ENCODE results near the gene MYRF.

The MYRF gene

GRCh38 chr11:61714316-61714715 is 38.1 kb upstream of the MYRF start:
- Mint-ChIP-seq H3K4me1 (no peaks in the 10 kb centered on the region), H3K4me3 (no peak overlapping the region), H3K9me3 (no peaks in the 10 kb centered on the region), H3K36me3 (ENCODE audit: low read depth) (no peaks in the 10 kb centered on the region), H3K27ac (no peak overlapping the region), H3K27me3 (no peaks in the 10 kb centered on the region)
- no peak for ATAC-seq
- no peak for DNase-seq

DNA sequence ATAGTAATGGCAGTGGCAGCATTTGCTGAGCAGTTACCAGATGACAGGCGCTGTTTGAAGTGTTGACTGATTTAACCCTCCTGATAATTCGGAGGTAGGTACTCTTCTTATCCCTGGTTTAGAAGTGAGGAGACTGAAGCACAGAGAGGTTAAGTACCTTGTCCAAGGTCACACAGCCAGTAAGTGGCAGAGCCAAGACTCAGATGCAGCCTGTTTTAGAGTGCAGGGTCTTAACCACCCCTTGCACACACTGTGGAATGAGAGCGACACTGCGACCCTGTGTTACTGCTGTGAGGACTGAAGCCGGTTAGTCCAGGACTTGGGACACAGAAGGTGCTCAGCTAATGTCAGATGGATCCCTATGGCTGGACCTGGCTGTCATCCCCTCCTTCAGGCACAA is 37.5 kb upstream of the MYRF start:
- Mint-ChIP-seq H3K4me1 (no peaks in the 10 kb centered on the region), H3K9me3 (no peaks in the 10 kb centered on the region)

GRCh38 chr11:61715867-61716266 is 36.6 kb upstream of the MYRF start:
- ATAC-seq (no peak), DNase-seq (no peak)
- Mint-ChIP-seq H3K4me3 (no peak overlapping the region), H3K27me3 (no peaks in the 10 kb centered on the region), H3K36me3 (ENCODE audit: low read depth) (no peaks in the 10 kb centered on the region), H3K4me1 (no peaks in the 10 kb centered on the region), H3K9me3 (no peaks in the 10 kb centered on the region), H3K27ac (no peak overlapping the region)

More for the DNA sequence above, 37.5 kb upstream of the MYRF start:
- ATAC-seq (no peak), DNase-seq (no peak)
- Mint-ChIP-seq H3K36me3 (ENCODE audit: low read depth) (no peaks in the 10 kb centered on the region), H3K27me3 (no peaks in the 10 kb centered on the region), H3K4me3 (no peak overlapping the region), H3K27ac (no peak overlapping the region)

DNA sequence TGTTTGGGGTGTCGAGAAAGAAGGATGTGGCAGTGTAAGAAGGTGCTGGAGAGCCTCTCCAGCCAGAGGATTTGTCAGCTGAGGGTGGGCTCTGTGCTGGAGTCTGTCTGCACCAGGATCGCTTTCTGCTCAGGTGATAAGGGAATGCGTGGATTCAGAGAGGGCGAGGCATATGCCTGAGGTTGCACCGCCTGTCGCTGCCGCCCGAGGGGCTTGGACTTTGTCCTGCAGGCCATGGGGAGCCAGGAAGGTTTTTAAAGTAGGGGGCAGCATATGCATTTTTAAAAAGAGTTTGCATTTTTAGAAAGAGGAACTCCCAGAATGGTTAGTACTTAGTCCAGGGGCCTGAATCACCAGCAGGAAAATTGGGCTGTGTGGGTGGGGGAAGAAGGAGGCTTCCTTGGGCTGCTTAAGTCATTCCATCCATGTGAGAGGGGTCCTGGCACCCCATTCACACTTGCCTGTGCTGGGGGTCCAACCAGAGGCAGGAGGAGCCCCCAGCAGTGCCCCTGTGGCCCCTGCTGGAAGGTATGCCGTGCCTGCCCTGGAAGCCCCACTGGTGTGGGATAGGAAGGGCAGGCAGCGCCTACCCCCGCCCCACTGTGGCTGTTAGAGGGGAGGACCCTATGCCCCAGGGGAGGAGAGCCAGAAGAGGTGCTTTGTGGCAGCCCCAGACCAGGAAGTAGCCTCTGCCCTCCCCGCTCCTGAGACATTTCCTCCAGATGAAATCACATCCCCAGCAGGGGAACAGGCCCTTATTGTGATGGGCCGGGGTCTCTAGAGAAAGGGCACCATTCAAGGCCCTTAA is 35.8 kb upstream of the MYRF start:
- Mint-ChIP-seq H3K4me1 (no peaks in the 10 kb centered on the region), H3K36me3 (ENCODE audit: low read depth) (no peaks in the 10 kb centered on the region), H3K4me3 (no peak overlapping the region), H3K9me3 (no peaks in the 10 kb centered on the region), H3K27me3 (no peaks in the 10 kb centered on the region), H3K27ac (no peak overlapping the region)
- no peak for ATAC-seq
- DNase-seq, result no peak

- H3K4me1 Mint-ChIP-seq, result no peaks in the 10 kb centered on the region
Measured at GRCh38 chr11:61717286-61718033, 35.0 kb upstream of the MYRF start.

GRCh38 chr11:61718046-61718531 is 34.3 kb upstream of the MYRF start:
- H3K9me3 Mint-ChIP-seq, result no peaks in the 10 kb centered on the region

More at GRCh38 chr11:61717286-61718033, 35.0 kb upstream of the MYRF start:
- Mint-ChIP-seq H3K9me3 (no peaks in the 10 kb centered on the region), H3K27me3 (no peaks in the 10 kb centered on the region), H3K36me3 (ENCODE audit: low read depth) (no peaks in the 10 kb centered on the region), H3K4me3 (no peak overlapping the region), H3K27ac (no peak overlapping the region)
- DNase-seq (no peak), ATAC-seq (no peak)

DNA sequence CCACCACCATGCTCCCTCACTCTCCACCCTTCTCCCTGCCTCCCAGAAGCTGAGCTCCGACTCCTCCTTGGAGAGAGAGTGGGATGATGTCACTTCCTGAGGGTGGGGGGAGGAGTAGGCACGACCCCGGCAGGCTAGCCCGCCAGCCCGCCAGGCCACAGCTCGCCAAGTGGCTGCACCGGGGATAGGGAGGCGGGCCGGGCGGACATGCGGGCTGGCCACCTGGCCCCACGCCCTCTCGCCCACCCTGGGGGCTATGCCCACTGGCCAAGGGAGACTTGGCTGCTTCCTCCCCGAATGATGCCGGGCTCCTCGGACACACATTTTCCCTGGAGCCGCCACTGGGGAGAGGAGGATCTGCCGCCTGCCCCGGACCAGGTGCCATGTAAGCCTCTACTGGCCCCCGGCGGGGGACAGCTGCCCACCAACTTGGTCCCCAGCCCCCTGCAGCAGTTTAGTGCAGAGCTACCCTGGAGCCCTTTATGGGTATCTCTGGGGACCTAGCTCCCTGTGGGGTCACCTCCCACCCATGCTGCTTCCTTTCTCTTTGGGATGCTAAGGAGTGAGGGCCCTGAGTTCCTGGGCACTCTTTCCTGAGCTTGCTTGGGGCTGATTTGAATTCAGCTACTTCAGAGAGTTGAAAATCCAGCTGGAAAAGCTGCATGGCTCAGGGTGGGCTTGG is 33.7 kb upstream of the MYRF start:
- H3K9me3 Mint-ChIP-seq, result no peaks in the 10 kb centered on the region
- no peaks in the 10 kb centered on the region for H3K36me3 Mint-ChIP-seq (ENCODE audit: low read depth)
- no peaks in the 10 kb centered on the region for H3K4me1 Mint-ChIP-seq
- H3K27me3 Mint-ChIP-seq, result no peaks in the 10 kb centered on the region
- no peak overlapping the region for H3K27ac Mint-ChIP-seq
- H3K4me3 Mint-ChIP-seq, result no peak overlapping the region
- ATAC-seq (no peak), DNase-seq (no peak)

More at GRCh38 chr11:61718046-61718531, 34.3 kb upstream of the MYRF start:
- no peak overlapping the region for H3K27ac Mint-ChIP-seq
- no peak for ATAC-seq
- no peaks in the 10 kb centered on the region for H3K27me3 Mint-ChIP-seq
- H3K4me3 Mint-ChIP-seq, result no peak overlapping the region
- H3K36me3 Mint-ChIP-seq (ENCODE audit: low read depth), result no peaks in the 10 kb centered on the region
- H3K4me1 Mint-ChIP-seq, result no peaks in the 10 kb centered on the region
- no peak for DNase-seq

DNA sequence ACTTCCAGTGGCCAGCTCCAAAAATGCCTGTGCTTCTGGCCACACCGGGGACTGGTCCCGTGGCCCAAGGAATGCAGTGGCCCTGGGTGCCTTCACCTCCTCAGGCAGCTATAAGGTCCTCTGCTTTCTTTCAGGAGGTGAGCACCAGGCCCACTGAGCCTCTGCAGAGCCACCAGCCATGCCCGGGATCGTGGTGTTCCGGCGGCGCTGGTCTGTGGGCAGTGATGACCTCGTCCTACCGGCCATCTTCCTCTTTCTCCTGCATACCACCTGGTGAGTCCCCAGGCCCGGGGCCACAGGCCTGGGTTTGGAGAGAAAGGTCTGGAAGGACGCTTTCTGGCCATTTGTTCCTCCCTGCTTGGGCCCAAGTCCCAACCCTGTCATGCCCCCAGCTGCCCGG is 32.5 kb upstream of the MYRF start:
- no peak overlapping the region for H3K4me3 Mint-ChIP-seq
- ATAC-seq (no peak), DNase-seq (no peak)
- no peaks in the 10 kb centered on the region for H3K9me3 Mint-ChIP-seq
- H3K27me3 Mint-ChIP-seq, result no peaks in the 10 kb centered on the region
- no peaks in the 10 kb centered on the region for H3K4me1 Mint-ChIP-seq
- no peaks in the 10 kb centered on the region for H3K36me3 Mint-ChIP-seq (ENCODE audit: low read depth)
- H3K27ac Mint-ChIP-seq, result no peak overlapping the region

DNA sequence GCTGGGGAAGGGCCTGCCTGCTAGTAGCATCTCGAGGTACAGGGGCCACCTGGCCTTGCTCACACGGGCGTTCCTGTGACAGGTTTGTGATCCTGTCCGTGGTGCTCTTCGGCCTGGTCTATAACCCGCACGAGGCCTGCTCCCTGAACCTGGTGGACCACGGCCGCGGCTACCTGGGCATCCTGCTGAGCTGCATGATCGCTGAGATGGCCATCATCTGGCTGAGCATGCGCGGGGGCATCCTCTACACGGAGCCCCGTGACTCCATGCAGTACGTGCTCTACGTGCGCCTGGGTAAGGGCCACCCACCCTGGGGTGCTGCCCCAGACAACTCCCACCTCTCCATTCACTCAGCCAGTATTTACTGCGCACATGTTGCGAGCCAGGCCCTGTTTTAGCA is 31.8 kb upstream of the MYRF start:
- no peak for DNase-seq
- Mint-ChIP-seq H3K4me3 (no peak overlapping the region), H3K27me3 (no peaks in the 10 kb centered on the region), H3K9me3 (no peaks in the 10 kb centered on the region), H3K4me1 (no peaks in the 10 kb centered on the region), H3K27ac (no peak overlapping the region), H3K36me3 (ENCODE audit: low read depth) (no peaks in the 10 kb centered on the region)
- no peak for ATAC-seq

GRCh38 chr11:61724437-61724836 is 28.0 kb upstream of the MYRF start:
- H3K27ac Mint-ChIP-seq, result no peak overlapping the region
- H3K36me3 Mint-ChIP-seq (ENCODE audit: low read depth), result no peaks in the 10 kb centered on the region
- H3K27me3 Mint-ChIP-seq, result no peaks in the 10 kb centered on the region
- H3K4me3 Mint-ChIP-seq, result no peak overlapping the region
- no peaks in the 10 kb centered on the region for H3K4me1 Mint-ChIP-seq
- DNase-seq (no peak), ATAC-seq (no peak)
- no peaks in the 10 kb centered on the region for H3K9me3 Mint-ChIP-seq

- DNase-seq (no peak), ATAC-seq (no peak)
- Mint-ChIP-seq H3K27ac (no peak overlapping the region), H3K27me3 (no peaks in the 10 kb centered on the region), H3K9me3 (no peaks in the 10 kb centered on the region), H3K36me3 (ENCODE audit: low read depth) (no peaks in the 10 kb centered on the region), H3K4me3 (no peak overlapping the region), H3K4me1 (no peaks in the 10 kb centered on the region)
Measured at GRCh38 chr11:61725781-61726231, 26.6 kb upstream of the MYRF start.

- ATAC-seq (no peak), DNase-seq (no peak)
- H3K27me3 Mint-ChIP-seq, result no peaks in the 10 kb centered on the region
- H3K4me3 Mint-ChIP-seq, result no peak overlapping the region
- H3K36me3 Mint-ChIP-seq (ENCODE audit: low read depth), result no peaks in the 10 kb centered on the region
- H3K27ac Mint-ChIP-seq, result no peak overlapping the region
- no peaks in the 10 kb centered on the region for H3K4me1 Mint-ChIP-seq
- no peaks in the 10 kb centered on the region for H3K9me3 Mint-ChIP-seq
Measured at GRCh38 chr11:61726775-61727174, 25.7 kb upstream of the MYRF start.

DNA sequence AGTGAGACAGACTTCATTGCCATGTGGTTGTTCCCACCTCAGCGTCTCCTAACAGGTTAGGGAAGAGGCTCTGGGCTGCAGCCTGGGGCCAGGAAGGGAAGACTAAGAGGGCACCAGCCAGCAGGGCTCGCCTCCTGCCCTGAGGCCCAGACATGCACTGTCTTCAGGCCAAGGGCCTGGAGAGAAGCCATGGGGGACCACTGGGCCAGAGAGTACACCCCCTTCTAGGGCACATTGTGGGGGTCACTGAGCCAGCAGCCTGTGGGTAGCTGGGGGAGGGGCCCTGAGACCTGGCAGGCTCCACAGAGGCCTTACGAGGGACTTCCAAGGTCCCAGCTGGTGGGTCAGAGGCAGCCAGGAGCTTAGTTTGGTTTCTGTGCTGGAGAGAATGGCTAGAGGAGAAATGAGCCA is 25.0 kb upstream of the MYRF start:
- Mint-ChIP-seq H3K9me3 (no peaks in the 10 kb centered on the region), H3K27me3 (no peaks in the 10 kb centered on the region), H3K4me3 (no peak overlapping the region), H3K36me3 (ENCODE audit: low read depth) (no peaks in the 10 kb centered on the region), H3K27ac (no peak overlapping the region), H3K4me1 (no peaks in the 10 kb centered on the region)
- DNase-seq (no peak), ATAC-seq (no peak)

DNA sequence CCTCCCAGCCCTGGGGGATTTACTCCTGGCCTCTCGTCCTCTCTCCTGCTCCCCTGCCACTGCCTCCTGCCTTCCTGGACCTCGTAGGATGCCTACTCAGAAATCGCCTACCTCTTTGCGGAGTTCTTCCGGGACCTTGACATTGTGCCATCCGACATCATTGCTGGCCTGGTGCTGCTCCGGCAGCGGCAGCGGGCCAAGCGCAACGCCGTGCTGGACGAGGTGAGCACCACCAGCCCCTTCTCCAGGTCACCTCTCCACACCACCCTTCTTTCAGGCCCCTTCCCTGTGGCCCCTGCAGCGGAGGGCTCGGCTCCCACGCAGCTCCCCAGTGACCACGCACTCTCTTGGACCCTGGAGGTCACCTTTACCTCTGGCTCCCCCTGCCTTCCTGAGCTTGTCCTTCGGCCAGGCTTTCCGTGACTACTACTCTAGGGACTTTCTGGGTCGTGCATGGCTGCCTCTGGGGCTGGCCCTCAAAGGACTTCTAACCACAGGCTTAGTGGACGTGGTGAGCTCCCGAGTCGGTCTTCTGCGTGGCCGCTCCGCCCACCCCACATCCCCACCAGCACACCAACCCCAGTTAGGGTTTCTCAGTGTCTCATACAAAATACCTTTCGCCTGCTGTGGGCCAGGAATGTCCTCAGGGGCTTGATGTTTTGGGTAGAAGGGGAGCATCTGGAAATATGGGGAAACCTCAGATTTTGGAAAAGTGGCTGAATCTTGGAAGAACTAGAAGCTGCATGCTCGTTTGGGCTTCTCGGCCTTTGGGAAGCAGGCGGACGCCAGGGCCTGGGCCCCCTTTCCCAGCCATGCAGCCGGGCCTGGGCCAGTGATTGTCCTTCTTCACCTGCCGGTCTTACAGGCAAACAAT is 24.1 kb upstream of the MYRF start:
- Mint-ChIP-seq H3K36me3 (ENCODE audit: low read depth) (no peaks in the 10 kb centered on the region), H3K4me3 (no peak overlapping the region), H3K27me3 (no peaks in the 10 kb centered on the region), H3K27ac (no peak overlapping the region), H3K9me3 (no peaks in the 10 kb centered on the region), H3K4me1 (peaks cover 1% of the 10 kb centered on the region)
- ATAC-seq (no peak), DNase-seq (no peak)

Data from activated naive CD8-positive, alpha-beta T cell treated with anti-CD3 and anti-CD28 coated beads, Interleukin-2, amount 50 U/mL, for 24 hours (primary cell).